ENCODE results near the gene SLC25A4.

DNA sequence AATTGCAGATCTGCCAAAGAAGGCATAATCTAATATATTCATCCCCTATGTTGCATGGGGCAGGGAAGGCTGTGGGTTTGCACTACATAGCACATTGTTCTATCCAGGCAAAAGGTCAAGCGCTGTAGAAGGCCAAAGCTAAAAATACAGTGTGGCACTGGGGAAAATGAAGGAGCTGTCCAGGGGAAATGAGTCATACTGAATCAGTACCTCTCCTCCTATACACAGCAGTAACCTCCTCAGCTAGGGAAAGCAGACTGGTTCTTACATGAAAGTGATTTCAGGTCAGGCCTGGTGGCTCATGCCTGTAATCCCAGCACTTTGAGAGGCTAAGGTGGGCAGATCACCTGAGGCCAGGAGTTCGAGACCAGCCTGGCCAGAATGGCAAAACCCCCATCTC lies 31.0 kb upstream of the SLC25A4 start:
- TF ChIP-seq, protein P1, sequence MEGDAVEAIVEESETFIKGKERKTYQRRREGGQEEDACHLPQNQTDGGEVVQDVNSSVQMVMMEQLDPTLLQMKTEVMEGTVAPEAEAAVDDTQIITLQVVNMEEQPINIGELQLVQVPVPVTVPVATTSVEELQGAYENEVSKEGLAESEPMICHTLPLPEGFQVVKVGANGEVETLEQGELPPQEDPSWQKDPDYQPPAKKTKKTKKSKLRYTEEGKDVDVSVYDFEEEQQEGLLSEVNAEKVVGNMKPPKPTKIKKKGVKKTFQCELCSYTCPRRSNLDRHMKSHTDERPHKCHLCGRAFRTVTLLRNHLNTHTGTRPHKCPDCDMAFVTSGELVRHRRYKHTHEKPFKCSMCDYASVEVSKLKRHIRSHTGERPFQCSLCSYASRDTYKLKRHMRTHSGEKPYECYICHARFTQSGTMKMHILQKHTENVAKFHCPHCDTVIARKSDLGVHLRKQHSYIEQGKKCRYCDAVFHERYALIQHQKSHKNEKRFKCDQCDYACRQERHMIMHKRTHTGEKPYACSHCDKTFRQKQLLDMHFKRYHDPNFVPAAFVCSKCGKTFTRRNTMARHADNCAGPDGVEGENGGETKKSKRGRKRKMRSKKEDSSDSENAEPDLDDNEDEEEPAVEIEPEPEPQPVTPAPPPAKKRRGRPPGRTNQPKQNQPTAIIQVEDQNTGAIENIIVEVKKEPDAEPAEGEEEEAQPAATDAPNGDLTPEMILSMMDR (CRISPR knock-in tag; IDR thresholded peaks at IDR 0.05): no peak
- TF ChIP-seq ZFP41 (CRISPR knock-in tag; IDR thresholded peaks at IDR 0.05; ENCODE audit: borderline replicate concordance) (no peak), ZNF335 (CRISPR knock-in tag; IDR thresholded peaks at IDR 0.05) (no peak), NR2C2 (CRISPR knock-in tag; IDR thresholded peaks at IDR 0.05; ENCODE audit: borderline replicate concordance) (no peak), SP1 (IDR thresholded peaks at IDR 0.05) (no peak), SP1 (CRISPR knock-in tag; IDR thresholded peaks at IDR 0.05) (no peak), ZNF367 (CRISPR knock-in tag; IDR thresholded peaks at IDR 0.05; ENCODE audit: borderline replicate concordance) (no peak), ZNF331 (CRISPR knock-in tag; IDR thresholded peaks at IDR 0.05) (no peak), BCLAF1 (IDR thresholded peaks at IDR 0.05) (no peak), ZNF121 (CRISPR knock-in tag; IDR thresholded peaks at IDR 0.05) (no peak)
- TF ChIP-seq, protein P2, sequence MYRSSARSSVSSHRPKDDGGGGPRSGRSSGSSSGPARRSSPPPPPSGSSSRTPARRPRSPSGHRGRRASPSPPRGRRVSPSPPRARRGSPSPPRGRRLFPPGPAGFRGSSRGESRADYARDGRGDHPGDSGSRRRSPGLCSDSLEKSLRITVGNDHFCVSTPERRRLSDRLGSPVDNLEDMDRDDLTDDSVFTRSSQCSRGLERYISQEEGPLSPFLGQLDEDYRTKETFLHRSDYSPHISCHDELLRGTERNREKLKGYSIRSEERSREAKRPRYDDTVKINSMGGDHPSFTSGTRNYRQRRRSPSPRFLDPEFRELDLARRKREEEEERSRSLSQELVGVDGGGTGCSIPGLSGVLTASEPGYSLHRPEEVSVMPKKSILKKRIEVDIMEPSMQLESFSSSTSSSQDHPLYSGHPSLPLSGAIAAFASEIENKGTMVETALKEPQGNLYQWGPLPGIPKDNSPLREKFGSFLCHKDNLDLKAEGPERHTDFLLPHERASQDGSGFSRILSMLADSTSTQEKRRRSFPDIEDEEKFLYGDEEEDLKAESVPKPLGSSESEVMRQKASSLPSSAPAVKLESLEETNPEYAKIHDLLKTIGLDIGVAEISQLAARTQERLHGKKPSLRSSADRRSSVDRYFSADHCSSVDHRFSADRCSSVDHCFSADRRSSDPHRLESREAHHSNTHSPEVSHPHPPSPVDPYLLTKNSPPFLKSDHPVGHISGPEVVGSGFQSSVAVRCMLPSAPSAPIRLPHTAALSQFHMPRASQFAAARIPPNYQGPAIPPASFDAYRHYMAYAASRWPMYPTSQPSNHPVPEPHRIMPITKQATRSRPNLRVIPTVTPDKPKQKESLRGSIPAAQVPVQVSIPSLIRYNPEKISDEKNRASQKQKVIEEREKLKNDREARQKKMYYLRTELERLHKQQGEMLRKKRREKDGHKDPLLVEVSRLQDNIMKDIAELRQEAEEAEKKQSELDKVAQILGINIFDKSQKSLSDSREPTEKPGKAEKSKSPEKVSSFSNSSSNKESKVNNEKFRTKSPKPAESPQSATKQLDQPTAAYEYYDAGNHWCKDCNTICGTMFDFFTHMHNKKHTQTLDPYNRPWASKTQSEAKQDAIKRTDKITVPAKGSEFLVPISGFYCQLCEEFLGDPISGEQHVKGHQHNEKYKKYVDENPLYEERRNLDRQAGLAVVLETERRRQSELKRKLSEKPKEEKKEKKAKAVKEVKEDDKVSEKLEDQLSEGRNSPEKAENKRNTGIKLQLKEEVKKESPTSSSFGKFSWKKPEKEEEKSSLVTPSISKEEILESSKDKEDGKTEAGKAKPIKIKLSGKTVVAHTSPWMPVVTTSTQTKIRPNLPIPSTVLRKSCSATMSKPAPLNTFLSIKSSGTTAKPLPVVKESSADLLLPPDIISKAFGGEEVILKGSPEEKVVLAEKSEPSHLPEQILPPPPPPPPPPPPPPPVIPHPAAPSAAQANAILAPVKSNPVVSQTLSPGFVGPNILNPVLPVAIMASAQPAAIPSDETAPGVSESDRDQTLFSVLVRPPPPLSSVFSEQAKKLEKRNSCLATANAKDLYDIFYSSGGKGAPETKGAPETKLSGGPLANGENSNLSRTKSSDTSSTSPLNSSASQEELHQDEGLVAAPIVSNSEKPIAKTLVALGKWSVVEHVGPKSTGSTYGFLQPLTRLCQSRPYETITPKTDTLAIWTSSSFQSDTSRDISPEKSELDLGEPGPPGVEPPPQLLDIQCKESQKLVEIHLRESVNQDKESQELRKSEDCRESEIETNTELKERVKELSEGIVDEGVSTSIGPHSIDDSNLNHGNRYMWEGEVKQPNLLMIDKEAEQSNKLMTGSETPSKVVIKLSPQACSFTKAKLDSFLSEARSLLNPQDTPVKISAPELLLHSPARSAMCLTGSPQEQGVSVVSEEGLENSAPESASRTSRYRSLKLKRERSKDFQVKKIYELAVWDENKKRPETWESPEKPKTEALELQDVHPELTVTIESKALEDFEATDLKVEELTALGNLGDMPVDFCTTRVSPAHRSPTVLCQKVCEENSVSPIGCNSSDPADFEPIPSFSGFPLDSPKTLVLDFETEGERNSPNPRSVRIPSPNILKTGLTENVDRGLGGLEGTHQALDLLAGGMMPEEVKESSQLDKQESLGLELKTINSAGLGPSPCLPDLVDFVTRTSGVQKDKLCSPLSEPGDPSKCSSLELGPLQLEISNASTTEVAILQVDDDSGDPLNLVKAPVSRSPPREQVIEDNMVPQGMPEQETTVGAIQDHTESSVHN (CRISPR knock-in tag; IDR thresholded peaks at IDR 0.05): no peak
- TF ChIP-seq, protein P3, sequence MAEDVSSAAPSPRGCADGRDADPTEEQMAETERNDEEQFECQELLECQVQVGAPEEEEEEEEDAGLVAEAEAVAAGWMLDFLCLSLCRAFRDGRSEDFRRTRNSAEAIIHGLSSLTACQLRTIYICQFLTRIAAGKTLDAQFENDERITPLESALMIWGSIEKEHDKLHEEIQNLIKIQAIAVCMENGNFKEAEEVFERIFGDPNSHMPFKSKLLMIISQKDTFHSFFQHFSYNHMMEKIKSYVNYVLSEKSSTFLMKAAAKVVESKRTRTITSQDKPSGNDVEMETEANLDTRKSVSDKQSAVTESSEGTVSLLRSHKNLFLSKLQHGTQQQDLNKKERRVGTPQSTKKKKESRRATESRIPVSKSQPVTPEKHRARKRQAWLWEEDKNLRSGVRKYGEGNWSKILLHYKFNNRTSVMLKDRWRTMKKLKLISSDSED (CRISPR knock-in tag; IDR thresholded peaks at IDR 0.05): no peak
- TF ChIP-seq, protein P4, sequence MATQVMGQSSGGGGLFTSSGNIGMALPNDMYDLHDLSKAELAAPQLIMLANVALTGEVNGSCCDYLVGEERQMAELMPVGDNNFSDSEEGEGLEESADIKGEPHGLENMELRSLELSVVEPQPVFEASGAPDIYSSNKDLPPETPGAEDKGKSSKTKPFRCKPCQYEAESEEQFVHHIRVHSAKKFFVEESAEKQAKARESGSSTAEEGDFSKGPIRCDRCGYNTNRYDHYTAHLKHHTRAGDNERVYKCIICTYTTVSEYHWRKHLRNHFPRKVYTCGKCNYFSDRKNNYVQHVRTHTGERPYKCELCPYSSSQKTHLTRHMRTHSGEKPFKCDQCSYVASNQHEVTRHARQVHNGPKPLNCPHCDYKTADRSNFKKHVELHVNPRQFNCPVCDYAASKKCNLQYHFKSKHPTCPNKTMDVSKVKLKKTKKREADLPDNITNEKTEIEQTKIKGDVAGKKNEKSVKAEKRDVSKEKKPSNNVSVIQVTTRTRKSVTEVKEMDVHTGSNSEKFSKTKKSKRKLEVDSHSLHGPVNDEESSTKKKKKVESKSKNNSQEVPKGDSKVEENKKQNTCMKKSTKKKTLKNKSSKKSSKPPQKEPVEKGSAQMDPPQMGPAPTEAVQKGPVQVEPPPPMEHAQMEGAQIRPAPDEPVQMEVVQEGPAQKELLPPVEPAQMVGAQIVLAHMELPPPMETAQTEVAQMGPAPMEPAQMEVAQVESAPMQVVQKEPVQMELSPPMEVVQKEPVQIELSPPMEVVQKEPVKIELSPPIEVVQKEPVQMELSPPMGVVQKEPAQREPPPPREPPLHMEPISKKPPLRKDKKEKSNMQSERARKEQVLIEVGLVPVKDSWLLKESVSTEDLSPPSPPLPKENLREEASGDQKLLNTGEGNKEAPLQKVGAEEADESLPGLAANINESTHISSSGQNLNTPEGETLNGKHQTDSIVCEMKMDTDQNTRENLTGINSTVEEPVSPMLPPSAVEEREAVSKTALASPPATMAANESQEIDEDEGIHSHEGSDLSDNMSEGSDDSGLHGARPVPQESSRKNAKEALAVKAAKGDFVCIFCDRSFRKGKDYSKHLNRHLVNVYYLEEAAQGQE (IDR thresholded peaks at IDR 0.05; ENCODE audit: borderline replicate concordance in 1 of 2, low read depth in 1 of 2, low read length in 2 of 2): peak in 1 of 2 experiments; percentile 71; a peak in 2 of 4 replicates
